HEK293 (cell line): Measurements from ENCODE around the gene ABHD14A.

Experiments
- BCL6B ChIP-seq: fragments of 450-650 bp; formaldehyde crosslinking; IDR thresholded peaks from 2 replicates; pipeline ENCODE4 v1.5.1; 2017; ENCODE audit warnings: missing biosample characterization, missing genetic modification characterization
- EGR2 ChIP-seq: fragments of 450-650 bp; formaldehyde crosslinking; IDR thresholded peaks from 2 replicates; pipeline ENCODE4 v1.5.1; 2016; ENCODE audit warnings: low read depth, missing biosample characterization, missing genetic modification characterization
- HOXA7 ChIP-seq: sonication (generic); formaldehyde crosslinking; IDR thresholded peaks from 2 replicates; pipeline ENCODE4 v1.8.1; 2022; ENCODE audit warnings: missing genetic modification reagents, borderline replicate concordance
- ZBTB44 ChIP-seq: fragments of 450-650 bp; IDR thresholded peaks from 2 replicates; pipeline ENCODE4 v1.5.1; 2018; ENCODE audit warnings: missing biosample characterization, mild to moderate bottlenecking, missing genetic modification characterization
- ZFP3 ChIP-seq: fragments of 450-650 bp; formaldehyde crosslinking; IDR thresholded peaks from 2 replicates; pipeline ENCODE4 v1.5.1; 2016; ENCODE audit warnings: low read depth, missing biosample characterization, missing genetic modification characterization
- ZFP69B ChIP-seq: fragments of 450-650 bp; formaldehyde crosslinking; IDR thresholded peaks from 2 replicates; pipeline ENCODE4 v1.5.1; 2016; ENCODE audit warnings: missing biosample characterization, missing genetic modification characterization
- ZNF114 ChIP-seq: fragments of 450-650 bp; formaldehyde crosslinking; IDR thresholded peaks from 2 replicates; pipeline ENCODE4 v1.5.0; 2017; ENCODE audit warnings: missing biosample characterization, missing genetic modification characterization
- ZNF132 ChIP-seq: fragments of 450-650 bp; formaldehyde crosslinking; IDR thresholded peaks from 2 replicates; pipeline ENCODE4 v1.5.1; 2017; ENCODE audit warnings: missing biosample characterization, missing genetic modification characterization, borderline replicate concordance
- ZNF155 ChIP-seq: fragments of 450-650 bp; formaldehyde crosslinking; IDR thresholded peaks from 2 replicates; pipeline ENCODE4 v1.5.1; 2016; ENCODE audit warnings: missing biosample characterization, missing genetic modification characterization
- ZNF223 ChIP-seq: fragments of 450-650 bp; formaldehyde crosslinking; IDR thresholded peaks from 2 replicates; pipeline ENCODE4 v1.5.1; 2016; ENCODE audit warnings: missing biosample characterization, missing genetic modification characterization
- ZNF26 ChIP-seq: fragments of 450-650 bp; formaldehyde crosslinking; IDR thresholded peaks from 2 replicates; pipeline ENCODE4 v1.5.1; 2016; ENCODE audit warnings: missing biosample characterization, missing genetic modification characterization
- ZNF280D ChIP-seq: fragments of 450-650 bp; formaldehyde crosslinking; IDR thresholded peaks from 2 replicates; pipeline ENCODE4 v1.5.1; 2016; ENCODE audit warnings: missing biosample characterization, missing genetic modification characterization
- ZNF311 ChIP-seq: fragments of 450-650 bp; formaldehyde crosslinking; IDR thresholded peaks from 2 replicates; pipeline ENCODE4 v1.5.1; 2017; ENCODE audit warnings: missing biosample characterization, missing genetic modification characterization, borderline replicate concordance
- ZNF324 ChIP-seq: fragments of 450-650 bp; formaldehyde crosslinking; IDR thresholded peaks from 2 replicates; pipeline ENCODE4 v1.5.1; 2016; ENCODE audit warnings: missing biosample characterization, missing genetic modification characterization
- ZNF366 ChIP-seq: fragments of 450-650 bp; formaldehyde crosslinking; conservative IDR thresholded peaks from 2 replicates; pipeline ENCODE4 v1.5.1; 2016; ENCODE audit warnings: missing biosample characterization, missing genetic modification characterization
- ZNF423 ChIP-seq: fragments of 450-650 bp; formaldehyde crosslinking; IDR thresholded peaks from 2 replicates; pipeline ENCODE4 v1.5.1; 2016; ENCODE audit warnings: missing biosample characterization, missing genetic modification characterization
- ZNF48 ChIP-seq: fragments of 450-650 bp; formaldehyde crosslinking; IDR thresholded peaks from 2 replicates; pipeline ENCODE4 v1.5.1; 2016; ENCODE audit warnings: missing biosample characterization, missing genetic modification characterization
- ZNF488 ChIP-seq: fragments of 450-650 bp; formaldehyde crosslinking; IDR thresholded peaks from 2 replicates; pipeline ENCODE4 v1.5.1; 2016; ENCODE audit warnings: missing biosample characterization, missing genetic modification characterization
- ZNF561 ChIP-seq: fragments of 450-650 bp; IDR thresholded peaks from 2 replicates; pipeline ENCODE4 v1.5.1; 2018; ENCODE audit warnings: missing biosample characterization, missing genetic modification characterization, borderline replicate concordance
- ZNF585B ChIP-seq: fragments of 450-650 bp; formaldehyde crosslinking; IDR thresholded peaks from 2 replicates; pipeline ENCODE4 v1.5.1; 2016; ENCODE audit warnings: missing biosample characterization, missing genetic modification characterization
- ZNF677 ChIP-seq: fragments of 450-650 bp; IDR thresholded peaks from 2 replicates; pipeline ENCODE4 v1.5.0; 2018; ENCODE audit warnings: missing biosample characterization, mild to moderate bottlenecking, missing genetic modification characterization, moderate library complexity
- ZNF704 ChIP-seq: fragments of 450-650 bp; formaldehyde crosslinking; IDR thresholded peaks from 2 replicates; pipeline ENCODE4 v1.5.1; 2016; ENCODE audit warnings: missing biosample characterization, missing genetic modification characterization
- ZNF707 ChIP-seq: fragments of 450-650 bp; formaldehyde crosslinking; IDR thresholded peaks from 2 replicates; pipeline ENCODE4 v1.5.1; 2016; ENCODE audit warnings: missing biosample characterization, missing genetic modification characterization
- ZNF76 ChIP-seq: fragments of 450-650 bp; formaldehyde crosslinking; IDR thresholded peaks from 2 replicates; pipeline ENCODE4; 2016; ENCODE audit warnings: low read depth, missing biosample characterization, missing genetic modification characterization, borderline replicate concordance
- TF ChIP-seq, protein P1 (sequence below): fragments of 450-650 bp; formaldehyde crosslinking; IDR thresholded peaks from 2 replicates; pipeline ENCODE4 v1.5.1; 2016; ENCODE audit warnings: missing biosample characterization, missing genetic modification characterization
- TF ChIP-seq, protein P2 (sequence below): fragments of 450-650 bp; formaldehyde crosslinking; IDR thresholded peaks from 2 replicates; pipeline ENCODE4 v1.5.1; 2016; ENCODE audit warnings: missing biosample characterization, missing genetic modification characterization

ABHD14A gene

DNA sequence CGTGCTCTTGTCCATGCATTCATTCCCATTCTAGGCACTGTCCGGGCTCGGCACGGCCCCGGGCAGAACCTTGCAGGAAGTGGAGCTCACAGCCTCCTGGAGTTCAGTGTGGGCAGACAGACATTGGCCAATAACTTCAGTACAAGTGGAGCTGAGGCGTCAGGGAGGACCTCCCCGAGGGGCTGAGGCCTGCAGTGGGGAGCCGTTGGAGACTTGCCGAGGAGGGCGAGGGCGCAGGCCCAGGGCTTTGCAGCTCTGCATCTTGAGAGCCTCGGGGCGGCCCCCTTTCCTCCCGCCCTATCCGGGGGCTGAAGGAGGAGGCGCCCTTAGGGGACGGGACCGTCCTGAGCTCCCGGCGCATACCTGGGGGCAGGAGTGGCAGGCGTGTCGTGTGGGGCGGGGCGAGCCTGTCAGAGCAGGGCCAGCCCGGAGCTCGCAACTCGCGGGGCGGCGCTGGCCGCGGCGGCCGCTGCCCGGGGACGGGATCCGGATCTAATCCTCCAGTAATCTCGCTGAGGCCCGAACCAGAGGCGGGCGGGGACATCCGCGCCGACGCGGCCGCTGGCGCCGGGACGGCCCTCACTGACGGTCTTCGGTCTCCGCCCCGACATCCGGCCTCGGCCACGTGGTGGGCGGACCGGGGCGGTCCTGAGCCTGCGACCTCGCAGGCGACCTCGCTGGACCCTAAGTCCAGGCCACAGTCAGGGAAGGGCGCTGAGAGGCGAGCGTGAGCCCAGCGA lies 8.1 kb downstream of the ABHD14A start, which contains the start of gene ACY1 (continued):
- TF ChIP-seq BCL6B (tag by site-specific recombination) (no peak), ZNF324 (tag by site-specific recombination) (no peak), ZNF677 (no peak), ZNF366 (tag by site-specific recombination) (0 out of 2 replicates have a peak, but pooled peaks have one; percentile 11), HOXA7 (CRISPR knock-in tag) (no peak), ZFP69B (tag by site-specific recombination) (no peak), ZNF26 (tag by site-specific recombination) (no peak), ZNF488 (no peak), ZNF280D (tag by site-specific recombination) (no peak), ZBTB44 (no peak), ZFP3 (tag by site-specific recombination) (no peak), ZNF132 (tag by site-specific recombination) (no peak), ZNF423 (no peak), ZNF114 (tag by site-specific recombination) (no peak), ZNF76 (0 out of 2 replicates have a peak, but pooled peaks have one; percentile 8), ZNF48 (tag by site-specific recombination) (no peak), ZNF704 (no peak), ZNF311 (no peak), ZNF585B (tag by site-specific recombination) (no peak), ZNF223 (tag by site-specific recombination) (no peak), ZNF561 (tag by site-specific recombination) (0 out of 2 replicates have a peak, but pooled peaks have one; percentile 40), ZNF155 (tag by site-specific recombination) (no peak), ZNF707 (no peak), EGR2 (tag by site-specific recombination) (peak; percentile 29)
- TF ChIP-seq, protein P1, sequence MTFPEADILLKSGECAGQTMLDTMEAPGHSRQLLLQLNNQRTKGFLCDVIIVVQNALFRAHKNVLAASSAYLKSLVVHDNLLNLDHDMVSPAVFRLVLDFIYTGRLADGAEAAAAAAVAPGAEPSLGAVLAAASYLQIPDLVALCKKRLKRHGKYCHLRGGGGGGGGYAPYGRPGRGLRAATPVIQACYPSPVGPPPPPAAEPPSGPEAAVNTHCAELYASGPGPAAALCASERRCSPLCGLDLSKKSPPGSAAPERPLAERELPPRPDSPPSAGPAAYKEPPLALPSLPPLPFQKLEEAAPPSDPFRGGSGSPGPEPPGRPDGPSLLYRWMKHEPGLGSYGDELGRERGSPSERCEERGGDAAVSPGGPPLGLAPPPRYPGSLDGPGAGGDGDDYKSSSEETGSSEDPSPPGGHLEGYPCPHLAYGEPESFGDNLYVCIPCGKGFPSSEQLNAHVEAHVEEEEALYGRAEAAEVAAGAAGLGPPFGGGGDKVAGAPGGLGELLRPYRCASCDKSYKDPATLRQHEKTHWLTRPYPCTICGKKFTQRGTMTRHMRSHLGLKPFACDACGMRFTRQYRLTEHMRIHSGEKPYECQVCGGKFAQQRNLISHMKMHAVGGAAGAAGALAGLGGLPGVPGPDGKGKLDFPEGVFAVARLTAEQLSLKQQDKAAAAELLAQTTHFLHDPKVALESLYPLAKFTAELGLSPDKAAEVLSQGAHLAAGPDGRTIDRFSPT (tag by site-specific recombination), result no peak
- TF ChIP-seq, protein P2, sequence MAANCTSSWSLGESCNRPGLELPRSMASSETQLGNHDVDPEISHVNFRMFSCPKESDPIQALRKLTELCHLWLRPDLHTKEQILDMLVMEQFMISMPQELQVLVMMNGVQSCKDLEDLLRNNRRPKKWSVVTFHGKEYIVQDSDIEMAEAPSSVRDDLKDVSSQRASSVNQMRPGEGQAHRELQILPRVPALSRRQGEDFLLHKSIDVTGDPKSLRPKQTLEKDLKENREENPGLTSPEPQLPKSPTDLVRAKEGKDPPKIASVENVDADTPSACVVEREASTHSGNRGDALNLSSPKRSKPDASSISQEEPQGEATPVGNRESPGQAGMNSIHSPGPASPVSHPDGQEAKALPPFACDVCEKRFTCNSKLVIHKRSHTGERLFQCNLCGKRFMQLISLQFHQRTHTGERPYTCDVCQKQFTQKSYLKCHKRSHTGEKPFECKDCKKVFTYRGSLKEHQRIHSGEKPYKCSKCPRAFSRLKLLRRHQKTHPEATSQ (tag by site-specific recombination), result no peak
